ENCODE measurements around the gene IFT43. TPM values are rescaled to one million over a fixed set of nuclear protein-coding genes. Genes with fewer than 3 reads are reported as not detected.

Gene IFT43
- total and polyA plus RNA-seq, 10 of the 15 experiments (the other 5 are each of a cell fraction or from before 2014, with no cell fraction given), result 8.2 to 24.8 (median 14.0) TPM

GRCh38 chr14:76125511-76125910 lies 139.9 kb downstream of the IFT43 start:
- ChIA-PET CTCF (interaction anchor here (1.3 kb wide), 1 partner anchor 75 kb away, joined by 5 read pairs; no protein-coding TSS in a partner anchor), RAD21 (ENCODE audit: unreplicated experiment) (no interaction called here), POLR2A (interaction anchor here (0.6 kb wide), 1 partner anchor 71 kb away, joined by 3 read pairs; no protein-coding TSS in a partner anchor), SMC1A (ENCODE audit: uncharacterized antibody, unreplicated experiment) (no interaction called here)
- Histone ChIP-seq H2AFZ (ENCODE audit: control insufficient read depth, low read depth, low read length) (no peak overlapping the region), H3K79me2 (ENCODE audit: control insufficient read depth, insufficient read depth, low read length) (no peaks in the 10 kb centered on the region), H3K4me1 (ENCODE audit: control insufficient read depth, insufficient read depth, low read length) (no peaks in the 10 kb centered on the region), H3K9me3 (replicated peaks; ENCODE audit: control insufficient read depth, insufficient read depth, low read length) (no peaks in the 10 kb centered on the region), H3K27ac (ENCODE audit: control insufficient read depth, insufficient read depth) (no peak overlapping the region), H3K36me3 (ENCODE audit: control insufficient read depth in 2 of 2, insufficient read depth in 2 of 2, low read length in 1 of 2) (no peaks in the 10 kb centered on the region), H3K4me3 (no peak overlapping the region), H3K4me2 (ENCODE audit: control insufficient read depth, insufficient read depth) (no peak overlapping the region), H4K20me1 (ENCODE audit: control insufficient read depth, insufficient read depth) (no peaks in the 10 kb centered on the region; the same call in 1 of the 2 replicates), H3K27me3 (replicated peaks in 1 of 2; ENCODE audit: control insufficient read depth in 2 of 2, insufficient read depth in 2 of 2, low read length in 1 of 2) (no peaks in the 10 kb centered on the region), H3K9ac (ENCODE audit: control insufficient read depth, insufficient read depth, low read length) (no peak overlapping the region)
- no TSS peak for BruUV-seq (replicated peaks)
- in situ Hi-C loops (cut with MboI), result no loop called here
- no peak for TF ChIP-seq KAT2A (conservative IDR thresholded peaks at IDR 0.05; ENCODE audit: control insufficient read depth, low read depth, low read length)
- ATAC-seq (no peak), DNase-seq (ENCODE audit: low read depth, low spot score) (no peak), FAIRE-seq (no peak)
- 46% methylated on average over 8 of the region's 8 CpGs for WGBS (ENCODE audit: insufficient coverage, insufficient replicate concordance, low lambda C conversion rate, missing lambda C conversion rate)
- intact Hi-C loops (cut with micrococcal nuclease; ENCODE audit: unreplicated experiment), result no loop called here

- H3K27ac ChIP-seq (ENCODE audit: control insufficient read depth, insufficient read depth), result no peak overlapping the region
- no peaks in the 10 kb centered on the region for H3K27me3 ChIP-seq (replicated peaks in 1 of 2; ENCODE audit: control insufficient read depth in 2 of 2, insufficient read depth in 2 of 2, low read length in 1 of 2)
- H3K79me2 ChIP-seq (ENCODE audit: control insufficient read depth, insufficient read depth, low read length), result no peaks in the 10 kb centered on the region
- ChIA-PET RAD21 (ENCODE audit: unreplicated experiment) (no interaction called here), SMC1A (ENCODE audit: uncharacterized antibody, unreplicated experiment) (no interaction called here), POLR2A (no interaction called here), CTCF (no interaction called here)
- no peaks in the 10 kb centered on the region for H3K9me3 ChIP-seq (replicated peaks; ENCODE audit: control insufficient read depth, insufficient read depth, low read length)
- no peak for TF ChIP-seq HSF1 (IDR thresholded peaks at IDR 0.05; ENCODE audit: low read depth, low read length)
- no peak for TF ChIP-seq BCL11A (IDR thresholded peaks at IDR 0.05; ENCODE audit: low read depth, low read length)
- no peaks in the 10 kb centered on the region for H3K36me3 ChIP-seq (ENCODE audit: control insufficient read depth in 2 of 2, insufficient read depth in 2 of 2, low read length in 1 of 2)
- ATAC-seq (no peak), FAIRE-seq (no peak), DNase-seq (ENCODE audit: low read depth, low spot score) (no peak)
- no peak overlapping the region for H3K9ac ChIP-seq (ENCODE audit: control insufficient read depth, insufficient read depth, low read length)
- H3K4me3 ChIP-seq, result no peak overlapping the region
- 41% methylated on average over 5 of the region's 5 CpGs for WGBS (ENCODE audit: insufficient coverage, insufficient replicate concordance, low lambda C conversion rate, missing lambda C conversion rate)
- in situ Hi-C loops (cut with MboI), result no loop called here
- no peaks in the 10 kb centered on the region for H3K4me1 ChIP-seq (ENCODE audit: control insufficient read depth, insufficient read depth, low read length)
- intact Hi-C loops (cut with micrococcal nuclease; ENCODE audit: unreplicated experiment), result no loop called here
- H3K4me2 ChIP-seq (ENCODE audit: control insufficient read depth, insufficient read depth), result no peak overlapping the region
- BruUV-seq (replicated peaks), result no TSS peak
- no peaks in the 10 kb centered on the region; the same call in 1 of the 2 replicates for H4K20me1 ChIP-seq (ENCODE audit: control insufficient read depth, insufficient read depth)
- H2AFZ ChIP-seq (ENCODE audit: control insufficient read depth, low read depth, low read length), result no peak overlapping the region
Measured at GRCh38 chr14:76126076-76126475, 140.5 kb downstream of the IFT43 start.
